HepG2 (cell line): ENCODE data around the gene SLC16A6. TPM values are rescaled to one million over a fixed set of nuclear protein-coding genes. Genes with fewer than 3 reads are reported as not detected.

ENCODE experiments used
- ASH2L ChIP-seq: fragments of 300-600, 200-600 bp; sonication (generic); IDR thresholded peaks from 2 replicates; pipeline ENCODE4 v1.7.0; 2017; ENCODE audit warnings: low read depth, mild to moderate bottlenecking, moderate library complexity, mixed read lengths, low read length; ENCODE audit not compliant: insufficient read length
- FOSL1 ChIP-seq: sonication (generic); formaldehyde crosslinking; IDR thresholded peaks from 2 replicates; pipeline ENCODE4 v1.9.0; 2021; ENCODE audit warnings: missing genetic modification reagents, borderline replicate concordance
- GPN1 ChIP-seq: sonication (generic); formaldehyde crosslinking; IDR thresholded peaks from 2 replicates; pipeline ENCODE4 v1.5.1; 2020; ENCODE audit warnings: missing genetic modification reagents, borderline replicate concordance
- ISL2 ChIP-seq: sonication (generic); formaldehyde crosslinking; IDR thresholded peaks from 2 replicates; pipeline ENCODE4 v1.5.0; 2020; ENCODE audit warnings: missing genetic modification reagents
- SSRP1 ChIP-seq: IDR thresholded peaks from 2 replicates; pipeline ENCODE4 v1.6.1; 2016; ENCODE audit warnings: control low read depth
- TBP ChIP-seq: sonication (generic); formaldehyde crosslinking; IDR thresholded peaks from 2 replicates; pipeline ENCODE4 v1.5.0; 2020; ENCODE audit warnings: missing genetic modification reagents
- ZBTB20 ChIP-seq: sonication (generic); formaldehyde crosslinking; IDR thresholded peaks from 2 replicates; pipeline ENCODE4 v1.8.1; 2023; ENCODE audit warnings: missing genetic modification reagents, low read depth, mild to moderate bottlenecking, borderline replicate concordance
- ZKSCAN8 ChIP-seq: IDR thresholded peaks from 2 replicates; pipeline ENCODE4 v1.6.1; 2016; ENCODE audit warnings: borderline replicate concordance, missing genetic modification reagents, missing compliant biosample characterization
- ZNF136 ChIP-seq: sonication (generic); formaldehyde crosslinking; IDR thresholded peaks from 2 replicates; pipeline ENCODE4 v1.8.1; 2022; ENCODE audit warnings: low read depth, mild to moderate bottlenecking, moderate library complexity, missing genetic modification reagents
- ZNF326 ChIP-seq: sonication (generic); formaldehyde crosslinking; IDR thresholded peaks from 2 replicates; pipeline ENCODE4 v1.4.0; 2020; ENCODE audit warnings: missing genetic modification reagents, borderline replicate concordance
- ZNF350 ChIP-seq: sonication (generic); formaldehyde crosslinking; IDR thresholded peaks from 2 replicates; pipeline ENCODE4 v1.4.0; 2020; ENCODE audit warnings: mild to moderate bottlenecking, low read depth, missing genetic modification reagents, borderline replicate concordance
- ZNF615 ChIP-seq: sonication (generic); formaldehyde crosslinking; IDR thresholded peaks from 2 replicates; pipeline ENCODE4 v1.5.0; 2020; ENCODE audit warnings: mild to moderate bottlenecking, missing genetic modification reagents, borderline replicate concordance
- ZNF713 ChIP-seq: sonication (generic); formaldehyde crosslinking; IDR thresholded peaks from 2 replicates; pipeline ENCODE4 v1.4.0; 2020; ENCODE audit warnings: mild to moderate bottlenecking, missing genetic modification reagents
- polyA plus RNA-seq, 8 experiments: library from polyadenylated mRNA; depleted of rRNA in 3 of 8; stranded (reverse) in 7 of 8; unstranded in 1 of 8; fragments of >200 nt; fragmentation: Illumina TruSeq in 4 of 8; extraction: Trizol in 4 of 8; gene quantifications; 2 replicates each; pipeline versions ENCODE4 v1.2.1 to v1.2.3, GENCODE V29; 2011 to 2016; ENCODE audit warnings: low read depth in 4 of 8, missing spikeins in 1 of 8, mixed read lengths in 1 of 8; ENCODE audit not compliant: insufficient read depth in 1 of 8
- total RNA-seq, 5 experiments: library from RNA; depleted of rRNA; stranded (reverse); fragments of >200 nt; fragmentation: Illumina TruSeq; extraction: Trizol; gene quantifications; 2 replicates each; pipeline ENCODE4 v1.2.3, GENCODE V29; 2016; ENCODE audit warnings: low read depth in 1 of 5
- TF ChIP-seq, protein P1 (sequence below), 2 experiments: sonication (generic) in 1 of 2; formaldehyde crosslinking in 1 of 2; IDR thresholded peaks; 2 replicates each; pipeline versions ENCODE4 v1.6.1 to v1.9.0; 2014 to 2022; ENCODE audit warnings: antibody characterized with exemption in 1 of 2, borderline replicate concordance in 1 of 2, inconsistent platforms in 1 of 2, low read depth in 1 of 2, missing genetic modification reagents in 1 of 2
- TF ChIP-seq, protein P2 (sequence below): IDR thresholded peaks from 2 replicates; pipeline ENCODE4 v1.6.1; 2016; ENCODE audit warnings: missing compliant biosample characterization, missing genetic modification reagents, borderline replicate concordance
- TF ChIP-seq, protein P3 (sequence below): sonication (generic); formaldehyde crosslinking; conservative IDR thresholded peaks from 2 replicates; pipeline ENCODE4 v1.8.0; 2022; ENCODE audit warnings: mild to moderate bottlenecking, moderate library complexity, missing genetic modification reagents
- TF ChIP-seq, protein P4 (sequence below): sonication (generic); formaldehyde crosslinking; IDR thresholded peaks from 2 replicates; pipeline ENCODE4 v1.8.1; 2023; ENCODE audit warnings: mild to moderate bottlenecking, missing genetic modification reagents
- TF ChIP-seq, protein P5 (sequence below): sonication (generic); formaldehyde crosslinking; IDR thresholded peaks from 2 replicates; pipeline ENCODE4 v1.8.1; 2023; ENCODE audit warnings: missing genetic modification reagents, mild to moderate bottlenecking, borderline replicate concordance

The SLC16A6 gene
- total and polyA plus RNA-seq, 2 of the 13 experiments (the other 11 are each of a cell fraction or from before 2014, with no cell fraction given): 1.1 to 44.7 TPM

DNA sequence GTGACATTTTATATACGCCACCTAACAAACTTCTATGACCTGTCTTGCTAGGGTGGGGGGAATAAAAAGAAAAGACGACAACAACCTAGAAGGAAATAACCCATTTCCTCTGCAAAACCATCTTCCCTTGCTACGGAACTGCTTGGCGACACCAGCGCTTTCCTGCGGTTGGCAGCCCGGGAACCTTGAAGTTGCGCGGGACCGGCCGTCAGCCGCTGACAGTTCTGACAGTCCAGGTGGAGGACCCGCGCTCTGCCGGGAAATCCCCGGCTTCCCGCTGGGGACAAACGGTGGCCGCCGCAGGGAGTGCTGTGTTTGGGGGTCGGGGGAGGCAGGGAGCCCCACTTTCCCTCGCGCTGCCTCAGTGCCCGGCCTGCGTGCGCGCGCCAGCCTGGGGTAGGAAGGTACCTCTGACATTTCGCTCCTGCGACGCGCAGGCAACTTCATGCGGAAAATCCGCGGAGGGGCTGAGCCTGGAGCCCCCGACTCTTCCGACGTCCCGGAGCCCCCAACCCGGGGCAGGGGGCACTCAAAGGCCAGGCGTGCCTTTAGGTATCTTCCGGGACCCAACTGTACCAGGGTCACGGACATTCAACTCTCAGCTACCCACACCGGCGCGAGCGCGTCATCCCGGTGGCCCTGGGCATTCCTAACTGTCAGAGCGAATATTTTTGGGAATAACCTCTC lies 516 bp downstream of the SLC16A6 start (continued):
- TF ChIP-seq, protein P1, sequence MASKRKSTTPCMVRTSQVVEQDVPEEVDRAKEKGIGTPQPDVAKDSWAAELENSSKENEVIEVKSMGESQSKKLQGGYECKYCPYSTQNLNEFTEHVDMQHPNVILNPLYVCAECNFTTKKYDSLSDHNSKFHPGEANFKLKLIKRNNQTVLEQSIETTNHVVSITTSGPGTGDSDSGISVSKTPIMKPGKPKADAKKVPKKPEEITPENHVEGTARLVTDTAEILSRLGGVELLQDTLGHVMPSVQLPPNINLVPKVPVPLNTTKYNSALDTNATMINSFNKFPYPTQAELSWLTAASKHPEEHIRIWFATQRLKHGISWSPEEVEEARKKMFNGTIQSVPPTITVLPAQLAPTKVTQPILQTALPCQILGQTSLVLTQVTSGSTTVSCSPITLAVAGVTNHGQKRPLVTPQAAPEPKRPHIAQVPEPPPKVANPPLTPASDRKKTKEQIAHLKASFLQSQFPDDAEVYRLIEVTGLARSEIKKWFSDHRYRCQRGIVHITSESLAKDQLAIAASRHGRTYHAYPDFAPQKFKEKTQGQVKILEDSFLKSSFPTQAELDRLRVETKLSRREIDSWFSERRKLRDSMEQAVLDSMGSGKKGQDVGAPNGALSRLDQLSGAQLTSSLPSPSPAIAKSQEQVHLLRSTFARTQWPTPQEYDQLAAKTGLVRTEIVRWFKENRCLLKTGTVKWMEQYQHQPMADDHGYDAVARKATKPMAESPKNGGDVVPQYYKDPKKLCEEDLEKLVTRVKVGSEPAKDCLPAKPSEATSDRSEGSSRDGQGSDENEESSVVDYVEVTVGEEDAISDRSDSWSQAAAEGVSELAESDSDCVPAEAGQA (IDR thresholded peaks at IDR 0.05; ENCODE audit: low read depth): no peak
- TF ChIP-seq, protein P1 (CRISPR knock-in tag; IDR thresholded peaks at IDR 0.05; ENCODE audit: borderline replicate concordance): no peak
- TF ChIP-seq, protein P2, sequence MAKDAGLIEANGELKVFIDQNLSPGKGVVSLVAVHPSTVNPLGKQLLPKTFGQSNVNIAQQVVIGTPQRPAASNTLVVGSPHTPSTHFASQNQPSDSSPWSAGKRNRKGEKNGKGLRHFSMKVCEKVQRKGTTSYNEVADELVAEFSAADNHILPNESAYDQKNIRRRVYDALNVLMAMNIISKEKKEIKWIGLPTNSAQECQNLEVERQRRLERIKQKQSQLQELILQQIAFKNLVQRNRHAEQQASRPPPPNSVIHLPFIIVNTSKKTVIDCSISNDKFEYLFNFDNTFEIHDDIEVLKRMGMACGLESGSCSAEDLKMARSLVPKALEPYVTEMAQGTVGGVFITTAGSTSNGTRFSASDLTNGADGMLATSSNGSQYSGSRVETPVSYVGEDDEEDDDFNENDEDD (CRISPR knock-in tag): peak; percentile 49; the same call in 1 of the 2 replicates
- TF ChIP-seq ZNF326 (no peak), ZBTB20 (CRISPR knock-in tag) (no peak), FOSL1 (CRISPR knock-in tag) (no peak), ZNF350 (CRISPR knock-in tag) (peak; percentile 79; the same call in 1 of the 2 replicates), TBP (CRISPR knock-in tag) (no peak), ZNF615 (CRISPR knock-in tag) (peak; percentile 22; the same call in 1 of the 2 replicates), SSRP1 (CRISPR knock-in tag) (no peak), GPN1 (no peak), ZKSCAN8 (CRISPR knock-in tag) (0 out of 2 replicates have a peak, but pooled peaks have one; percentile 20), ISL2 (CRISPR knock-in tag) (no peak), ZNF136 (CRISPR knock-in tag) (0 out of 2 replicates have a peak, but pooled peaks have one; percentile 75), ASH2L (no peak), ZNF713 (CRISPR knock-in tag) (0 out of 2 replicates have a peak, but pooled peaks have one; percentile 24)
- TF ChIP-seq, protein P3, sequence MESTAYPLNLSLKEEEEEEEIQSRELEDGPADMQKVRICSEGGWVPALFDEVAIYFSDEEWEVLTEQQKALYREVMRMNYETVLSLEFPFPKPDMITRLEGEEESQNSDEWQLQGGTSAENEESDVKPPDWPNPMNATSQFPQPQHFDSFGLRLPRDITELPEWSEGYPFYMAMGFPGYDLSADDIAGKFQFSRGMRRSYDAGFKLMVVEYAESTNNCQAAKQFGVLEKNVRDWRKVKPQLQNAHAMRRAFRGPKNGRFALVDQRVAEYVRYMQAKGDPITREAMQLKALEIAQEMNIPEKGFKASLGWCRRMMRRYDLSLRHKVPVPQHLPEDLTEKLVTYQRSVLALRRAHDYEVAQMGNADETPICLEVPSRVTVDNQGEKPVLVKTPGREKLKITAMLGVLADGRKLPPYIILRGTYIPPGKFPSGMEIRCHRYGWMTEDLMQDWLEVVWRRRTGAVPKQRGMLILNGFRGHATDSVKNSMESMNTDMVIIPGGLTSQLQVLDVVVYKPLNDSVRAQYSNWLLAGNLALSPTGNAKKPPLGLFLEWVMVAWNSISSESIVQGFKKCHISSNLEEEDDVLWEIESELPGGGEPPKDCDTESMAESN (CRISPR knock-in tag): 0 out of 2 replicates have a peak, but pooled peaks have one; percentile 47
- TF ChIP-seq, protein P4, sequence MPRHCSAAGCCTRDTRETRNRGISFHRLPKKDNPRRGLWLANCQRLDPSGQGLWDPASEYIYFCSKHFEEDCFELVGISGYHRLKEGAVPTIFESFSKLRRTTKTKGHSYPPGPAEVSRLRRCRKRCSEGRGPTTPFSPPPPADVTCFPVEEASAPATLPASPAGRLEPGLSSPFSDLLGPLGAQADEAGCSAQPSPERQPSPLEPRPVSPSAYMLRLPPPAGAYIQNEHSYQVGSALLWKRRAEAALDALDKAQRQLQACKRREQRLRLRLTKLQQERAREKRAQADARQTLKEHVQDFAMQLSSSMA: 0 out of 2 replicates have a peak, but pooled peaks have one; percentile 29
- TF ChIP-seq, protein P5, sequence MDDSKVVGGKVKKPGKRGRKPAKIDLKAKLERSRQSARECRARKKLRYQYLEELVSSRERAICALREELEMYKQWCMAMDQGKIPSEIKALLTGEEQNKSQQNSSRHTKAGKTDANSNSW: 0 out of 2 replicates have a peak, but pooled peaks have one; percentile 44
